Activated CD4-positive, alpha-beta T cell treated with anti-CD3 and anti-CD28 coated beads, Interleukin-2, amount 50 U/mL, for 16 hours (primary cell): ENCODE measurements around the gene RLN3.

ENCODE experiments used
- DNase-seq: peaks from one replicate; pipeline ENCODE4 v3.0.0-alpha.2; 2020

The RLN3 gene, protein sequence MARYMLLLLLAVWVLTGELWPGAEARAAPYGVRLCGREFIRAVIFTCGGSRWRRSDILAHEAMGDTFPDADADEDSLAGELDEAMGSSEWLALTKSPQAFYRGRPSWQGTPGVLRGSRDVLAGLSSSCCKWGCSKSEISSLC

DNA sequence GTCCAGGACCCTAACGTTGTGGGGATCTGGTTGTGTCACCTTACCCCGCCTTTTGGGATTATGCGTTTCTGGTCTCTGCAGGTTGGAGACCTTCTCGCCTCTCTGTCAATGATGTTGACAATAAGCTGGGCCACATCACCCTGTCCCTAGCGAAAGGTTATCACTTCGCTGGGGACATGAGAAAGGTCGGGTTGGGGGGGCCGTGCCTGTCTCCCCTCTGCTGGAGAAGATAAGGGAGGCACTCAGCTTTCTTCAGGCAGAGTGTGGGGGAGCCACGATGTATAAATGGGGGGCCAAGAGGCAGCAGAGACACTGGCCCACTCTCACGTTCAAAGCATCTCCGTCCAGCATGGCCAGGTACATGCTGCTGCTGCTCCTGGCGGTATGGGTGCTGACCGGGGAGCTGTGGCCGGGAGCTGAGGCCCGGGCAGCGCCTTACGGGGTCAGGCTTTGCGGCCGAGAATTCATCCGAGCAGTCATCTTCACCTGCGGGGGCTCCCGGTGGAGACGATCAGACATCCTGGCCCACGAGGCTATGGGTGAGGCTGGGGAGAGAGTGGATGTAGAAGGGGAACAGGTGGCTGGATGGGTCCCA, at the start of gene RLN3:
RLN3 (plus strand) TSS at position 293 of the 595 bp plus-strand sequence; CDS start at position 350, 57 bp downstream.
- no peak for DNase-seq

DNA sequence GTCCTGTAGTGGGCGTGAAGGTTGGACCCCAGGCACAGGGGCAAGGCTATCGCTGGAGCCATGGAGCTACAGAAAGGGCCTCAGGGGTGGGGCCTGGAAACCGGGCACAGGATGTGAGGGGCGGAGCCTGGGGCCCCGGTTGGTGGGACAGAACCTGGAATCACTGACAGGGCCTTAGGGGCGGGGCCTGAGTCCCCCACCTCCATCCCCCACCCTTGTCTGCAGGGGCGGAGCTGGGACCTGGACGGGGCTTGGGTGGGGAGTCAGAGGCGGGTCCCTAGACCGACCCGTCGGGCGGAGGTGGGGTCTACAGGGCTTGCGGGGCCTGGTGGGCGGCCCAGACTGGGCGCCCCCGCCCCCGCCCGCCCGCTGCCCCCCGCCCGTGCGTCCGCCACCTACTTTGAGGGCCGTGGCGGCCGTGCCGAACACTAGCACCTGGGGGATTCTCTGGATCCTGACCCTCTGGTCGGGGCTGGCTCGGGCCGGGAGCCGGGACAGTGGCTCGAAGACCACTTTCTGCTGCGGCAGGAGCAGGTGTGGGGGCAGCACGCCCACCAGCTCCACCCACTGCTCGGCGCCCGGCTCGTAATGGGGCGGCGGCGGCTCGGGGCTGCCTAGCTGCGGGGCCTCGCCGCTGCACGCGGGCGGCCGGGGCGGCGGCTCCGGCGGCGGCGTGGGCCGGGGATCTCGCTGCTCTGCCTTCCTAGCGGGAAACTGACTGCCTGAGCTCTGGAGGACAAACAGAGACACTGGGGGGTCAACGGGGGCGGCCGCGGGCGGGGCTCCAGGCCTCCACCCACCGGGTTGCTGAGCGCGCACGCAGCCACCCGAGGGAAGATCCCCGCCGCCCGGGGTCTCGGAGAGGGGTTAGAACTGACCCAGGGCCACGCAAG, 49.4 kb upstream of the RLN3 start:
- DNase-seq, result no peak

DNA sequence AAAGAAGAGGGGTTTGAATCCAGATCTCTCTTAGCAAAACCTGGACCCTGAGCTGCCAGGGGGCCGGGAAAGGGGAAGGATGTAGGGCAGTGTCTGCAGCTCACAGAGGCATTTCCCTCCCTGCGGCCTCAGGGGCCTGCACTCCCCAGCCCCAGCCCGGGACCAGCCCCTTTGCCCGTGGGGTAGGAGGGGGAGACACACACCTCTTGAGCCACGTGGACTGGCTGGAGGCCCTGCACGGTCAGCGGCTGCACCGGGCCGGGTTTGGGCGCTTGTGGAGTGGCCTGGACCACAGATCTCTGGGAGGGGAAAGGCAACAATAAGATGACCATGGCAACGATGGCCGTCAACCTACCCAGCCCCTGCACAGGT, 48.7 kb upstream of the RLN3 start:
- DNase-seq, result no peak

DNA sequence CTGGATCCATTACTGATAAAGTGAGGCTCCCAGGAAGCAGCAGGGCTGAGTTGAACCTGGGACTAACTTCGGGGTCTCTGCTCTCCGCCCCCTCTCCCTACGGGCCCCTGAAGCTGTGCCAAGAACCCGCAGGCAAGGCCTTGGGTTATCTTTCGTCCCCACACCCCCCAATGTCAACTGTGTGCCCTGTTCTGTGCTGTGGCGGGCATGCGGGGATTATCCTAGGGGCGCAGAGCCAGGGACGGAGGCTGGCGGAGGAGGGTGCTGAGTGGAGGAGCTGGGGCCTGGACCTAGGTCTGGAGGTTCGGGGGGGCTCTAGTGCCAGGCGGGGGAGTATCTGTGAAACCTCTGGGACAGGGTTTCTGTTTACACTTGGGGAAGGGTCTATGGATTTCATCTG, 48.3 kb upstream of the RLN3 start:
- DNase-seq, result no peak

DNA sequence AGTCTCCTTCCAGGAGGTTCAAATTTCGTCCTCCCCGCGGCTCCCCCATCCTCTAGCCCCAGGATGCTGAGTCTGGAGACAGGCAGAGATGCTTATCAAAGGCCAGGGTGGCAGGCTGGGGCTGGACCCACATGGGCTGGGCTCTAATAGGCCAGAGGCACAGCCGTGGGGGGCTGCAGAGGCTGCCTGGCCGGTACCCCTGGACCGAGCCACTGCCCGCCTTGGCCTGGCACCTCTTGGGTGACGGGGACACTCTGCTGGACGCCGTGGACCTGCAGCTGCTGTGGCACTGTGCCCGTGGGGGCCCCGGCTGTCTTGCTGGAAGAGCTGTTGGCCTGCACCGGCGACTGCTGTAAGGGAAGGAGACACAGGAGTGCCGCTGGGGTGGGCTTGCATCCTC, 47.6 kb upstream of the RLN3 start:
- no peak for DNase-seq

DNA sequence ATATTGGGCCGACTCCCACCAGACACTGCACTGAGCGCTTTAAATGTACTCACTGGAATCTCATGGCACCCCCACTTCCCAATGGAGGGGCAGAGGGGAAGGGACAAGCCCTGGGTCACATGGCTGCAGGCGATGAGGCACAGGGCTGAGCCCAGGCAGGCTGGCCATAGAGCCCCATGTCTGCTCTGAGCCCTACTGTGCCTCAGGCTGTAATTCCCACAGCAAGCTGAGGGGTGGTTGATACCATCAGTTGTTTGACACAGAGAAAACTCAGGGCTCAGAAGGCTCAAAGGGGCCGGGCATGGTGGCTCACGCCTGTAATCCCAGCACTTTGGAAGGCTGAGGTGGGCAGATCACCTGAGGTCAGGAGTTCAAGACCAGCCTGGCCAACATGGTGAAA, 46.9 kb upstream of the RLN3 start:
- no peak for DNase-seq

DNA sequence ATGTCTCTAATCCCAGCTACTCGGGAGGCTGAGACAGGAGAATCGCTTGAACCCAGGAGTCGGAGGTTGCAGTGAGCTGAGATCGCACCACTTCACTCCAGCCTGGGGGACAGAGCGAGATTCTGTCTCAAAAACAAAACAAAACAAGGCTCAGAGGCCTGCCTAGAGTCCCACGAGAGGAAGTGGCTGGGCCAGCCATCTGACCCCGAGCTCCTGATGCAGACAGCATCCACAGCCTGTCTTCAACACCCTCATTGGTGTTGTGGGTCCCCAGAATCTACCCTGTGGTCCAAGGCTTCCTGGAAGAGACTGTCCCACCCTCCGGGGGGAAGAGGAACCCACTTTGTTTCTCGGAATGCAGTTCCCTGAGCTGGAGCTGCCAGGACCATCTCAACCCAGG, 46.5 kb upstream of the RLN3 start:
- DNase-seq, result no peak

DNA sequence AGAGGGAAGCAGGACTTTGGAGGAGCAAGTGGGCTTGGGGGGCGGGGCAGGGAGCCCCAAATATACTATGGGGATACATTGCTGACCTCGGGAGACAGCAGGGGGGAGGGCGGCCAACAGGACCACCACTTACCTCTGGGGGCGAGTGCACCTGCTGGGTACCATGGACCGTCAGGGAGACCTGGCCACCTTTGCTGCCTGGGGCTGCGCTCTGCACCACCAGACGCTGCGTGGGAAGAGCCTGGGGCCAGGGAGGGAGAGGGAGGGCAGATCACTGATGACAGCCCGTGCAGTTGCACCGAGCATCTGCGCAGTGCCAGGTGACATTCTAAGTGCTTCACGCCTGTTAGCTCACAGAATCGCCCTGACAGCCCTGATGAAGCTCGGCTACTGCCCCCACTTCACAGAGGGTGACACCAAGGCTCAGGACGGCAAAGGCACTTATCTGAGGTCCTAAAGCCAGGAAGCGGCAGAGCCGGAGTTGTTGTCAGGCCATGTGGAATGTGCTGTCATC, 45.9 kb upstream of the RLN3 start:
- no peak for DNase-seq

DNA sequence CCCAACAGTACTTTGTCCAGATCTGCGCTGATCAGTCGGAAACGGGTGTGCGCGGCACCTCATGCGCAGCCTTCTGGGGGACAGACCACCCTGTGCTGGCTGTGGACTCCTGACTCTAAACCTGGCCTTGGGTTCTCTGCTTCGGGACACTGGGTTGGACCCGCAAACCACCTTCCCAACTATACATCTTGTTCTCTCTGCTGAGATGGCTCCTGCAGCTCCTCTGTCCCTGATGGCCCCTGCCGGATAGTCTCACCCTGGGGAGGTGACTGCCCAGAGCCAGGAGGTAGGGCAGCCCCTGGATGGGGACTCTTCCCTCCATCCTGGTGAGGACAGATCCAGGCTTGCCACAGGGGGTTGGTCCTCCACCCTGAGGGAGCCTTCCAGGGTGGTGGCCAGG, 45.2 kb upstream of the RLN3 start:
- DNase-seq, result no peak

DNA sequence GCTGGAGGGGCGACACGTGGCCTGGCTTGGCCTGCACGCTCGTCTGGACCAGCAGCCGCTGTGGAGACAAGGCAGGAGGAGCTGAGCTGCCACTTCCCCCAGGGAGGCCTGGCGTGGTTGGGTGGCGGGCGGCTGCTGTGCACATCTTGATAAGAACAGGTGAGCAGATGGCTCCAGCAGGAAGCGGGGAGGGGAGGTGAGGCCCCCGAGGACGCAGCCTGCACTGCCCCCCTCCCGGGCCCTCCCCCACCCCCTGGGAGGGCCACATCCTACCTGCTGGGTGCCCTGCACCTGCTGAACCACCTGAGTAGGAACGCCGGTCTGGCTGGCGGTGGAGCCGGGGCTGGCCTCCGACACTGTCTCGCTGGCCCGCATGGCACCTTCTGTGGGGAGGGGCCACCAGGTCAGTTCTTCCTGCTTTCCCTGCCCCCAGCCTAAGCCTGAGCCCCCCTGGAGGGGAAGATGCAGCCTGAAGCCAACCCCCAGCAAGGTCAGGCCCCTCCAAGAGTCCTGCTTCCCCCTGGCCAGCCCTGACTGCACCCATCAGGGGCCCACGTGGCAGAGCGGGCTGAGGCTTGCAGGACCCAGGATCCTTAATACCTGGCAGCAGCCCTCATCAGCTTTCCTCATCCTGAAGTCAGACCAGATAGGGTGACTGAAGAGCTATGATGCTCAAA, 44.6 kb upstream of the RLN3 start:
- DNase-seq, result no peak

DNA sequence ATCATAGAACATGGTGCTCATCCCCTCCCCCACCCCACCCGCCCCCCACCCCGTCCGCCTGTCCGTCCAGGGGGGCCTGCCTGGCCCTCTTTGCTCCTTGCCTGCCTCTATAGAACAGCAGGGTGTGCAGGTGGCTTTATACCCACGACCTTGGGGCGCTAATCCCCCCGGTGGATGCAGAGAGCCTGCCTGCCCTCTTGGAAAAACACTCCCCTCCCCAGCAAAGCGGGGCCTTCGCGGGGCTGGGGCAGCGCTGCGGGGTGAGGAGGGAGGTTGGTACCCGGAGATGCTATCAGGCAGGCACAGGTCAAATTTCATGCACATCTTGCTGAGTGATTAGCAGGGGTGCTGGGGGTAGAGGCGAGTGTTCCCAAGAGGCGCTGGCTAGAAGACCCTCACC, 43.8 kb upstream of the RLN3 start:
- DNase-seq, result no peak

DNA sequence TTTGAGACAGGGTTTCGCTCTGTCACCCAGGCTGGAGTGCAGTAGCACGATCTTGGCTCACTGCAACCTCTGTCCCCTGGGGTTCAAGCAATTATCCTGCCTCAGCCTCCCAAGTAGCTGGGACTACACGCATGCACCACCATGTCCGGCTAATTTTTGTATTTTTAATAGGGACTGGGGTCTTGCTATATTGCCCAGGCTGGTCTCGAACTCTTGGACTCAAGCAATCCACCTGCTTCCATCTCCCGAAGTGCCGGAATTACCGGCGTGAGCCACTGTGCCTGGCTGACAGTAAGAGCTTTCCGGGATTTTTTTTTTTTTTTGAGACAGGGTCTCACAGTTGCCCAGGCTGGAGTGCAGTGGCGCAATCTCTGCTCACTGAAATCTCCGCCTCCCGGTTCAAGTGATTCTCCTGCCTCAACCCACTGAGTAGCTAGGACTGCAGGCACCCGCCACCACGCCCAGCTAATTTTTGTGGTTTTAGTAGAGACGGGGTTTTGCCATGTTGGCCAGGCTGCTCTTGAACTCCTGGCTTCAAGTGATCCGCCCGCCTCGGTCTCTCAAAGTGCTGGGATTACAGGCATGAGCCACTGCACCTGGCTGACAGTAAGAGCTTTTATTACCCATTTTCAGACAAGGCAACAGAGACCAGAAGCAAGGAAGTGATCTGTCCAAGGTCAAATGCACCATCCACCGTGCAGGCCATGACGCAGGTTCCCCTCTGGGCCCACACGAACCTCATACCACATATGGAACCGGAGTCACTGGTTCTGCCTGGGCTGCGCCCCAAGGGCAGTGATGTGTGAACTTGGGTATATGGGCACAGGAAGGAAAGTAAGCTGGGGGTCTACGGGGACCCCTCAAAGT, 42.8 kb upstream of the RLN3 start:
- DNase-seq, result peak; percentile 16

DNA sequence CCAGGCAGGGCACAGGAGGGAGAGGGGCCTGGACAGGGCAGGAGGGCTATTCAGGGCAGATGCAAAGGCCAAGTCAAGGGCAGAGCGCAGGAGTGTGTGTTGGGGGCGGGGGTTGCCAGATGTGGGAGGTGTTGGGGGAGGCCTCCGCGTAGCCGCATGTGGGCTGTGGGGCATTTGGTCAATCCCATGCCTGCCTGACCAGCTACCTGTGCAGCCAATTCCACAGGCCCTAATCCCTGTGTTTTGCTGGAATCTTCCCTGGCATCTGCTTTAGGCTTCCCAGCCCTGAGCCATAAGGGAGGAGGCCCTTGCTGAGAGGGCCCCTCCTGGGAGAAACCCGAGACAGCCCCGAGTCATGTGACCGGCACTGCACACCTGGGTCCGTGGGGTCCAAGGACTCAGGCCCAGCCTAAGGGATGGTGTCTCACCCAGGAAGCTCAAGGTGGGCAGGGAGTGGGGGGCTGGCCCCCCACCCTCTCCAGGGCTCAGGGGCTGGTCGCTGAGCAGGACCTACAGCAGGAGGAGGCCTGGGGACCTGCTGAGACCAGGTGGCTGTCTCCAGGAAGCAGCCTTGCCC, 42.1 kb upstream of the RLN3 start:
- DNase-seq, result no peak

DNA sequence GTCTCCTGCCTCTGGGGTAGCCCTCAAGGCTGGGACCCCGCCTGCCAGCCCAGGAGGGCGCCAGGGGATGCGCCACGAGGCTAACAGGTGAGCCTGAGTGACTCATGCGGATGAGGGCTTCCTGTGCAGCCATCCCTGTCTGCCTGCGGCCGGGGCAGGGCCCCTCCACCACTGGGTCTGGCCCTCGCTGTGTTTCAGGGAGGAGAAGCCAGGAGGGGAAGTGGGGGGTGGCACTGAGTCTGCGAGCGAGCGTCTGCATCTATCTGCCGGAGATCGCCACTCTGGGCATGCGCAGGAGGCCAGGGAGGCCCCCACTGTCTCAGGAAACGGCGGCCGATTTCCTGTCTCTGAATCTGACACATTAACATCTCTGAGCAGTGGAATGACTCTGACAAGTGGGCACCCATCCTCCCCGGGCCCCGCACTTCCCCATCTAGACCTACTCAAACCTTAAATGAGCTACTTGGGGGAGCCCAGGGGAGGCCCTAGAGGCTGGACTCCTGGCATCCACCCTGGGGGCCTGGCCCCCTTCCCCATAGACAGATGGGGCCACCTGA, 41.5 kb upstream of the RLN3 start:
- peak; percentile 99 for DNase-seq

DNA sequence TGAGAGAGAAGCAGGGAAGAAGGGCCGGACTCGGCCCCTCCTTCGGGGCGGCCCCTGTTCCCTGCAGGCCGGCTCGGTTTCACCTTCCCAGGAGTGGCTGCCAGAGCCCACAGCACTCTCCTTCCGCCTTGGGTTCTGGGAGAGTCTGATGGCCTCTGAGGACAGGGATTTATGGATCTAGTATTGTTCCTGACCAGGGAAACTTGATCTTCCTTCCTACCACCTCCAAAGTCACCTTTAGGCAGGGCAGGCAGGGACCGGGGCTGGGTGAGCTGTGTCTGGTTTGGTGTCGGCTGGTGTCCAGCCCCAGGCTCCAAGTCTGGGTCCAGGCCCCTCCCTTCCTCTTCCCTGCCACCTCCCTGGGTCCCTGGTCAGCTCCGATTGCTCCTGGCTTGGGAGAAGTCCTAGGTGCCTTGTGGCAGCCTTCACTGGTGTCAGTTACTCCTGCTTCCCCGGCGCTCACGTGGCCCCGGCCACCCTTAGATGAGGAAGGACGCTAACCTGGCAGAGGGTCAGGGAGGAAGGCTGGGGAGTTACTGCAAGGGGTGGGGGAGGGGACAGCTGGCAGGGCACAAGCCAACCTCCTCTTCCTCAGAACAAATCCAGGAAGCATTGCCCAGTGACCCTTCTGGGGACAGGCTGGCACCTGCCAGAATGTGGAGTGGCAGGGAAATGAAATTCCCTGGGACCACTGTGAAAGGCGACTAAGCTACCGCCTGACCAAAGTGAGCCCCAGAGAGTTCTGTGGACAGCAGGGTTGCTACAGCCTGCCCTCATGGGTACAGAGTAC, 40.7 kb upstream of the RLN3 start:
- no peak for DNase-seq

DNA sequence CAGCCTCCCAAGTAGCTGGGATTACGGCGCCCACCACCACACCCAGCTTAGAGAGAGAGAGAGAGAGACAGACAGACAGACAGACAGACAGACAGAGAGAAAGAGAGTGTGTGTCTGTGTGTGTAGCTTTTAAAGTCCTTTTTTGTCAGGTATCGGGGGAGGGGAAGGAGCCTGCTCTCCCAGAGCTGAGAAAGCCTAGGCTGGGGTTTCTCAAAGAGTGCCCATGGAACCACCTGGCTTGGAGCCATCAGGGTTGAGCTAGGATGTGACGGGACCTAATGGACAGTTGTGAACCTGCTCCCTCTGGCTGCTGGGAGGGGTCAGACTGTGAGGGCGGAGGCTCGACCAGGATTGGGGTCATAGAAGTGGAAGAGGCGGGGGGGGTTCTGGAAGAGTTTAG, 38.5 kb upstream of the RLN3 start:
- no peak for DNase-seq

DNA sequence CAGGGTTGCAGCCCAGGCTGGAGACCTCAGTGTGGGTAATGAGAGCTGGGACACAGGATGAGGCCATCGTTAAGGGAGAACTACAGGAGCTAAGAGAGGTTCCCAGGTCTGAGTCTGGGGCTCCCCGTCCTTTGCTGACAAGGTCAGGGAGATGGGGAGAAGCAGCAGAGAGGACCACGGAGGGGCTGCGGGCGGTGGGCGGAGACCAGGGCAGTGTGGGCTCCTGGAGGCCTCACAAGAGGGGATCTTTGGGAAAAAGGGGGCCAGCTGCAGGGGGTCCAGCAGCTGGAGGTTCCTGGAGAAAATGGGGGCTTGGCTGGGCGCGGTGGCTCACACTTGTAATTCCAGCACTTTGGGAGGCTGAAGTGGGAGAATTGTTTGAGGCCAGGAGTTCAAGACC, 37.9 kb upstream of the RLN3 start:
- DNase-seq, result no peak

DNA sequence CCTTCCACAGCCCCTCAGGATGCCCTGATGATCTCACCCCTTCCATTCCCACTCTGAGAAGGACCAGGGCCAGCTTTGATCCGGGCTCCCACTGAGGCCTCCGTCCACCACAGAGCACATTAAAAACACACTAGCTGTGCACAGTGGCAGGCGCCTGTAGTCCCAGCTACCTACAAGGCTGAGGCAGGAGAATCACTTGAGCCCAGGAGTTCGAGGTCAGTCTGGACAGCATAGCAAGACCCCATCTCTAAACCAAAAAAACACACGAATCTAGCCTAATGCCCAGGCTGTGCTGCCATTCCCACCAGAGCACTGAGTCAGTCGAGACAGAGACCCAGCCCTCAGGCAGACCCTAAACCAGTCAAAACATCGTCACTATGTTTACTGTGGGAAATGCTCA, 35.9 kb upstream of the RLN3 start:
- no peak for DNase-seq

DNA sequence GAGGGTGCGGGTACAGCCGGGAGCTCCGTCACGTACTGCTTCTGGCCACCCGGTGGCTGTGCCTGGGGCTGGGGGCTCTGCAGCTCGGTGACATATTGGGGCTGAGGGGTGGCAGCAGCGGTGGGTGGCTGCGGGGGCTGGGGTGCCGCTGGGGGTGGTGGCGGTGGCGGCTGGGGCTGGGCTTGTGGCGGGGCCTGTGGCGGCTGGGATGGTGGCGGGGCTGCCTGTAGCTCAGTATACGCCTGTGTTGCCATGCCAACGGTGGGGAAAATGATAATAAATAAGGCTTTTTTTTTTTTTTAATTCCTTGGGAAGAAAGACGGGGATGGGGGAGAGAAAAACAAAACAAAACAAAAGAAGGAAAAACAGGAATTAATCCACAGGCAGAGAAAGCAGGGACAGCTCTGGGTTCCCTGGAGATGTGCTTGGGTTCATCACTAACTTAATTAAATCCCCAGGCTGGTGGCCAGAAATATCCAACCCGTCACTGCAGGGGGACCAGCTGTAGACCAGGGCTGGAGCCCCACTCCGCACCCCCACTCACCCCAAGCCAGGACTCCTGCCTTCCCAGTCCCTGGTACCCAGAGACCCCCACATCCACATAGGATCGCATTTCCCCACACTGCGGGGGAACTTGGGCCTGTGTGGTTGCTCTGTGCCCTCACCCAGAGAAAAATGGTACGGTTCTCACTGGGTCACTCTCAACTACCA, 34.2 kb upstream of the RLN3 start:
- DNase-seq, result no peak

DNA sequence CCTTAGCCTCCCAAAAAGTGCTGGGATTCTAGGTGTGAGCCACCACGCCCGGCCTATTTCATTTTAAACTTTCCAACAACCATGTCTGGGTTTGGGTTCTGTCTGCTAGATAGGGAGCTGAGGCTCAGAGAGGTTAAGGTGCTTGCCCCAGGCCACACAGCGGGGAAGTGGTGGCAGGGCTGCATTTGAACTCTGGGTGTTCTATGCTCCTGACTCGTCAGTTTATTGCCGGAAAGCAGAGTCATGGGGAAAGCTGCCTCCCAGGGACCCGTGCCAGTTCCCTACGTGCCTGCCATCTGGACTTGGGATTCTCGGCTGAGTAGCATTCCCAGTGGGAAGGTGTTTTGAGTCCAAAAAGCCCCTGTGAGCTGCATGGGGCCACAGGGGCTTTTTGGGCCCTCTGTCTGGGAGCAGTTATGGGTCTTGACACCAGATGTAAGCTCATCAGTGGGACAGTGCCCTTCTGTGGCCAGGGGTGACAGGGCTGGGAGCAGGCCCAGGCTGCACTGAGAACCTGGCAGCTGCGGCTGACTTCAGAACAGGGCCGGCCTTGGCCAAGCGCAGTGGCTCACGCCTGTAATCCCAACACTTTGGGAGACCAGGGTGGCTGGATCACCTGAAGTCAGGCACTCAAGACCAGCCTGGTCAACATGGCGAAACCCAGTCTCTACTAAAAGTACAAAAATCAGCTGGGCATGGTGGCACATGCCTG, 32.8 kb upstream of the RLN3 start:
- DNase-seq, result no peak
